Ureter (tissue), 1 donor: ENCODE results near the gene ING1. TPM values are rescaled to one million over a fixed set of nuclear protein-coding genes. Genes with fewer than 3 reads are reported as not detected.
"Not testable (repeated sequence)": the region's sequence is repeated elsewhere in the genome, so short reads cannot be mapped to it uniquely, and the experiment has no call there.

Experiments
- DNase-seq: peaks from one replicate; pipeline ENCODE4 v3.0.0-alpha.2; 2020; ENCODE audit warnings: low spot score
- total RNA-seq: library from RNA; stranded (reverse); gene quantifications from one replicate; pipeline ENCODE4 v1.2.4, GENCODE V29; 2023
- donor health status: DM: yes; HTN: yes; CAD: no.

The ING1 gene
- total RNA-seq, 1 donor from 2014 or later = 8.8 TPM

GRCh38 chr13:110695774-110696173, 17.7 kb upstream of the ING1 start:
- not testable (repeated sequence) for DNase-seq

- peak; percentile 32 for DNase-seq
Observed at GRCh38 chr13:110696776-110697175, 16.7 kb upstream of the ING1 start.

- DNase-seq = no peak
Observed at GRCh38 chr13:110697842-110698241, 15.7 kb upstream of the ING1 start.

- no peak for DNase-seq
Observed at GRCh38 chr13:110698689-110699088, 14.8 kb upstream of the ING1 start.

DNA sequence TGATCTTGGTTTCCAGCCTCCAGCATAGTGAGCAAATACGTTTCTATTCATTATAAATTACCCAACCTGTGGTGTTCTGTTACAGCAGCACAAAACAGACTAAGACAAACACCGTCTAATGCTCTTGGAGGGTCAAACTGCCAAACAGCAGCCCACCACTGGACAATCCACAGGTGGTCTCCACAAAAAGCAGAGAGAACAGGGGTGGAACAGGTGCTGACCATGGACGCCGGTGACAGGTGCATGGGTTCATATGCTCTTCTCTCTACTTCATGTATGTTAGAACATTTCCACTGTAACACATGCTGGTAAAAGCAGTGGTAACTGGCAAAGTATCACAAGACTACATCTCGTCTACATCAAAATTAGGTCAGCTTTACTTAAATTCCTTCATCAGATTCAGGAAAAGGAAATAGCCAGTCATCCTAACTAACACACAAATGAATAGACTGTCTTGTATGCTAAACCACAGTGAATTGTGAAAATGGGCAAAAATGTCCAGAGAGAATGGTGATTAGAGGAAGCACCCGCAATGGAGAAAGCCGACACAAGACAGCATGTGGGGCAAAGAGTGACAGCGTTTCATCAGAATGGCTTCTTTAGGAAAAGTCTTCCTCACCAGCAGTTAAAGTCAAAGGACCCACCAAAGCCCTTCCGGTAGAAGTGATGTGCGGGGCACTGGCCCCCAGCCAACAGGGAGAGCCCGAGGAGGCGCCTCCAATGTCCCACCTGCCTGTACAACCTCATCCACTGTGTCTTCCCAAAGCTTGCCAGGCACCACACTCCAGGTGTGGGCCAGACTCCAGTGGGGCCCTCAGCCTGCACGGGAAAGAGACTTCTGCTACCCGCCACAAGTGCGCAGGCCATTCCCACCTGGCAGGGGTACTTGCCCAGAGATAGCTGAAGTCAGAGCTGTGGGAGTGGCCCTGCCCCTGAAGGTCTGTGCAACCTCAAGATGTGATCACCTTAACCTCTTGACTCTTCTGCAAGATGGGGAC, 14.1 kb upstream of the ING1 start:
- no peak for DNase-seq

GRCh38 chr13:110700186-110700585, 13.3 kb upstream of the ING1 start:
- DNase-seq = no peak

DNA sequence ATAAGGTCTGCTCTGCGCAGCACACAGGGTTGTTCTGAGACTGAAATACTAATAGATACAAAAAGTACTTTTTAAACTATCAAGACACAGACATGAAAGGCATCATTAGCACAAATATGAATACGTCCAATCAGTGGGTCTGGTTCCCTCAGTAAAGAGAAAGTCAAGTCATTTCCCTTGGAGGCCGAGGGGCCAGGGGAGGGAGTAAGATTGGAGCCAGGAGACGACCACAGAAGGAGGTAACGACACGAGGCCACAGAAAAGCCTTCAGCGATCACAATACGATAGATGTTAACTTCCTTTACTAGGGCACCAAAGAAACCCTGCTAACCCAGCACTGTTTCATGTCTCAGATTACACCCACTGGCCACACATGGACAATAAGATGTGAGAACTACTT, 12.9 kb upstream of the ING1 start:
- DNase-seq = no peak

DNA sequence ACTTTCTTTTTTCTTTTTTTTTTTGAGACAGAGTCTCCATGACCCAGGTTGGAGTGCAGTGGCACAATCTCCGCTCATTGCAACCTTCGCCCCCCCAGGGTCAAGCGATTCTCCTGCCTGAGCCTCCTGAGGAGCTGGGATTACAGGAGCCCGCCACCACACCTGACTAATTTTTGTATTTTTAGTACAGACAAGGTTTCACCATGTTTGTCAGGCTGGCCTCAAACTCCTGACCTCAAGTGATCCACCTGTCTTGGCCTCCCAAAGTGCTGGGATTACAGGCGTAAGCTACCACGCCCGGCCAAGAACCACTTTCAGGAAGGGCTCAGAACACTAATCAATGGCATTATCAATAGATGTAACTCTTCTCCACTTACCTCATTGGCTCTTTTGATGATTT, 12.4 kb upstream of the ING1 start:
- not testable (repeated sequence) for DNase-seq

- DNase-seq = no peak
Observed at GRCh38 chr13:110702089-110702488, 11.4 kb upstream of the ING1 start.

- DNase-seq = no peak
Observed at GRCh38 chr13:110702591-110703526, 10.6 kb upstream of the ING1 start.

GRCh38 chr13:110705356-110705825, 8.1 kb upstream of the ING1 start:
- DNase-seq = no peak

DNA sequence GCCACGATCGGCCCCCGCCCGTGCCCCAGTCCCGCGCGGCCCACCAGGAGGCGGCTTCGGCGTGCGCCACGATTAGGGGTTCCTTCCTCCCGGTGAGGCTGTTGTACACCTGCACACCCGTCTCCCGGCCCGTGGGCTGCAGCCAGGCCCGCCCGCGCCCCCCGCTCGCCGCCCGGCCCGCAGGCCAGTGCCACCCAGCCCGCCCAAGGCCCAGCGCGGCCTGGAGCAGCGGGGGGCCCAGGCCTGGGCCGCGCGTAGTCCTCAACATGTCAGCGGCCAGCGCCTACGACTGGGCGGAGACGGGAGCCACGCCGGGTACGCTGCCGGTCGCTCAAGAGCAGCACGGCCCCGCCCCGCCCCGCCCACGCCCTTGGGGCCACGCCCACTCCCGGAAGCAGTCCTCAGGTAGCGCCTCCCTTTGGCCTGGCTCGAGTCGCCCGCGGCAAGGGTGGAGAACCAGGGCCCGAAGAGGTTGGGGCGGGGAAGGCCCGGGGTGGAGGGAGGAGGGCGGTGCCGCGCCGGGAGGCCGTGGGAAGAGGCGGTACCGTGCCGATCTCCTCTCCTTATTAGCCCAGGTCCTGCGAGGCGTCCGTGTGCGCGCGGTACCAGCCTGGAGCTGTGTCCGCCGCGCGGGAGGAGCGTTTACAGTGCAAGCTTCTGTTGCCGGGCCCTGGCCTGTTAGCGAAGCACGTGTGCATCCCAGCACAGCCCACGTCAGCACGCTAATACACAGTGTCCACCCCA, 7.5 kb upstream of the ING1 start, which contains the start of gene CARS2:
Gene CARS2, minus strand, starts transcription at position 291 of the 744 bp plus-strand sequence. Its CDS starts 23 bp downstream, at position 268.
- DNase-seq = peak; percentile 97

- no peak for DNase-seq
Observed at GRCh38 chr13:110706570-110707372, 6.7 kb upstream of the ING1 start.

- DNase-seq = peak; percentile 89
Observed at GRCh38 chr13:110712081-110712848, 1.2 kb upstream of the ING1 start.

DNA sequence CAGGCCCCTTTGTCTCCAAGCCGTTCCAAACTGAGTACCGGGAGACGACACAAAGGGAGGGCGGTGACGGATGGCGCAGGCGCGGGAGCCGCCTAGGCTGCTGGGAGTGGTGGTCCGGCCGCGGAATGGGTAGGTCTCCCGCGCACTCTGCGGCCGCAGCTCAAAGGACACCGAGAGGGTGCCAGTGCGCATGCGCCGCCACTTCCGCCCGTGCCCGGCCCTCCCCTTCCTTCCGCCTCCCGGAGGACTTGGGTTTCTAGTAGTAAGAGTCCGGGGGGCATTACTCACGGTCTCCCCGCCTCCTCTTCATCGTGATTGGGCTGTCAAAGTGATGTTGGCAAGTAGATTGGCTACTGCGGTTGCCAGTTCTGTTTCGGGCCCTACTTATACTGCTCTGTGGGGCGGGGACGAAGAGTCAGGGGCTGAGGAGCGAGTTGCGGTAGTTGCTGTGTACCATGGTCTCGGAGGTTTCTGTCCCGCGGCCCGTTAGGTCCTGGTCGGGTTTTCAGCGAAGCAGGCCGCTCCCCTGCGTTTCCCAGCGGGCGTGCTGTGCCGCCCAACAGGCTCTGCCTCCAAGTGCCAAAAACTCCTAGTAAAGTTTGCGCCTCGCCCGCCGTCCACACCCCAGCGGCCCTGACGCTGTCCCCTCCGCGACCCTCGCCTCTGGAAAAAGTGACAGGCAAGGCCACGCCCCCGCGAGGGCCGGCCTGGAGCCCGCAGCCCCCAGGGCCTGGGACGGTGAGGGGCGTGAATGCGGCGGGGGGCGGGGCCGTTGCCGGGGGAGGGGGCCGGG, 455 bp upstream of the ING1 start:
- DNase-seq = peak; percentile 100

- peak; percentile 80 for DNase-seq
Observed at GRCh38 chr13:110713981-110714796, 689 bp downstream of the ING1 start.

DNA sequence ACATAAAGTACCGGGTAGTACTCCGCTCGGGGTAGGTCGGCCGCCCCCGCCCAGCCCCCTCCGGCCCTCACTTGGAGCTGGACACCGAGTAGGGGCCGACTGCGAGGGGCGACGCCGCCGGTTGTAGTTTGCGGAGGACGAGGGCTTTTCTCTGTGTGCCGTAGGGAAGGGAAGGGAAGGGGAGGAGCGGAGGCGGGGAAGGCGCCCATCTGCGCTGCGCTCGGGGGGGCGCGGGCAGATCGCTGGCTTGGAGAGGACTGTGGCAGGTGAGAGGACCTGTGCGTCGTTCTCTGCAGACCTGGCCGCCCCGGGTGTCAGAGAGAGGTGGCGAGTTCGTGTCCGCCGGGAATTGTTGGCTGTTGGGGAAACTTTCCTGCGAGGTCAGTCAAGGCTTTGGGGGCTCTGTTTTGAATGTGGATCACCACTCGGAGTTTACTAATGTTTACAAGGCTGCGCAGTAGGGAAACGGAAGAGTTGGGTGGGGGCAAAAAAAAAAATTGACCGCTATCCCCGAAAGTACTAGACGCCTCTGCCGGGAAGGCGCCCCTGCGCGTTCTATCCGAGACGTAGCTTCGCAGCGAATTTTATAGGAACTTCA, 1.4 kb downstream of the ING1 start:
- DNase-seq = peak; percentile 80
